Gastrocnemius medialis (tissue), 4 donors: ENCODE measurements around the gene BAZ2B. TPM values are rescaled to one million over a fixed set of nuclear protein-coding genes. Genes with fewer than 3 reads are reported as not detected.

Experiments
- ATAC-seq, 2 donors: fragments of 150-250 bp; one replicate each; pipeline ENCODE4 v1.9.1; 2016
- DNase-seq, 2 donors: peaks; one replicate each; pipeline ENCODE4 v3.0.0-alpha.2; 2019
- H3K27ac ChIP-seq, 4 donors: fragments of 200-600 bp; sonication (generic); 1 replicate in 1 of 4; 2 replicates in 3 of 4; pipeline ENCODE4 v1.5.1; 2016 to 2018; ENCODE audit warnings: mild to moderate bottlenecking in 2 of 4, moderate library complexity in 1 of 4
- H3K27me3 ChIP-seq, 3 donors: fragments of 200-600 bp; sonication (generic) in 2 of 3; 1 replicate in 1 of 3; 2 replicates in 2 of 3; pipeline versions ENCODE4 v1.5.1 to v1.6.0; 2016 to 2019; ENCODE audit warnings: mild to moderate bottlenecking in 1 of 3, moderate library complexity in 1 of 3
- H3K36me3 ChIP-seq, 2 donors: fragments of 200-600 bp; sonication (generic) in 1 of 2; one replicate each; pipeline ENCODE4 v1.5.1; 2017 to 2018
- H3K4me1 ChIP-seq, 2 donors: fragments of 200-600 bp; sonication (generic) in 1 of 2; one replicate each; pipeline ENCODE4 v1.5.1; 2016 to 2017; ENCODE audit warnings: mild to moderate bottlenecking in 2 of 2
- H3K4me3 ChIP-seq, 4 donors: fragments of 200-600 bp; sonication (generic) in 3 of 4; 1 replicate in 1 of 4; 2 replicates in 3 of 4; pipeline ENCODE4 v1.5.1; 2016 to 2019; ENCODE audit warnings: mild to moderate bottlenecking in 2 of 4
- H3K9me3 ChIP-seq, 3 donors: fragments of 200-600 bp; sonication (generic) in 2 of 3; 1 replicate in 1 of 3; 2 replicates in 2 of 3; pipeline ENCODE4 v1.5.1; 2016 to 2019
- POLR2A ChIP-seq, 2 donors: fragments of 450-650 bp; IDR thresholded peaks; one replicate each; pipeline ENCODE4 v1.6.1; 2017; ENCODE audit warnings: antibody characterized with exemption in 2 of 2, mild to moderate bottlenecking in 2 of 2, moderate library complexity in 2 of 2
- in situ Hi-C, 4 donors: fragments of 200-750 bp; cut with MboI; loops; one replicate each; pipeline versions ENCODE4 v1.15.0 to v1.8.0; 2017; ENCODE audit warnings: low sequenced_read_pairs in 4 of 4
- intact Hi-C: fragments of 100-400 bp; cut with DNase I; formaldehyde crosslinking; loops from one replicate; pipeline ENCODE4 v1.15.1; 2023; ENCODE audit warnings: low total_unique reads
- total RNA-seq, 4 donors: library from RNA; depleted of rRNA; stranded (reverse); fragments of >200 nt; gene quantifications; one replicate each; pipeline versions ENCODE4 v1.1.0 to v1.2.3, GENCODE V29; 2016
- TF ChIP-seq, protein P1 (sequence below), 5 experiments: fragments of 450-650 bp in 3 of 5; fragments of 200-600 bp in 2 of 5; sonication (generic) in 2 of 5; IDR thresholded peaks in 4 of 5; conservative IDR thresholded peaks in 1 of 5; 1 replicate in 4 of 5; 2 replicates in 1 of 5; pipeline ENCODE4 v1.5.1; 2016 to 2019; ENCODE audit warnings: antibody characterized with exemption in 5 of 5, mild to moderate bottlenecking in 3 of 5, moderate library complexity in 3 of 5

BAZ2B gene
- total RNA-seq, 4 donors from 2014 or later: 27.6 to 57.2 (median 52.3) TPM

DNA sequence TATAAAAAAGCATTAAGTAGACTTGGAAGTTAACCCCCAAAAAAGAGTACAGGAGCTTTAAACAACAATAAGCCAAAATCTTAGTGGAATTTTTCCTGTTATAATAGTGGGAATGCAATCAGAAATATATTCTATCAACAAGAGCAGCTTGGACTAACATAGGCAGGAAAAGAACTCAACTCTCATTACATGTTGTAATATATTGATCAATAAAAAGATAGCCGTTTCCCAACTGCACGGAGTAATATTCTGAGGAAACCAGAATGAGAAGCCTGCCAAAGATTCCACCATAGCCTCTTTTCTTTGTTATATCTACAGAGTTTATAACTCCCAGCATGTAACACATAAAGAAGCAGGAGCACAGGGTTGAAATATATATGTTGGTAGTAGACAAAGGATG lies 37.6 kb upstream of the BAZ2B start:
- H3K36me3 ChIP-seq: no peaks in the 10 kb centered on the region
- DNase-seq: no peak
- intact Hi-C loops: no loop called here
- in situ Hi-C loops: no loop called here
- H3K9me3 ChIP-seq: no peaks in the 10 kb centered on the region
- no peak overlapping the region for H3K4me3 ChIP-seq
- no peak for ATAC-seq
- H3K27ac ChIP-seq: no peak overlapping the region
- H3K27me3 ChIP-seq: no peaks in the 10 kb centered on the region
- no peaks in the 10 kb centered on the region for H3K4me1 ChIP-seq
- TF ChIP-seq, protein P1, sequence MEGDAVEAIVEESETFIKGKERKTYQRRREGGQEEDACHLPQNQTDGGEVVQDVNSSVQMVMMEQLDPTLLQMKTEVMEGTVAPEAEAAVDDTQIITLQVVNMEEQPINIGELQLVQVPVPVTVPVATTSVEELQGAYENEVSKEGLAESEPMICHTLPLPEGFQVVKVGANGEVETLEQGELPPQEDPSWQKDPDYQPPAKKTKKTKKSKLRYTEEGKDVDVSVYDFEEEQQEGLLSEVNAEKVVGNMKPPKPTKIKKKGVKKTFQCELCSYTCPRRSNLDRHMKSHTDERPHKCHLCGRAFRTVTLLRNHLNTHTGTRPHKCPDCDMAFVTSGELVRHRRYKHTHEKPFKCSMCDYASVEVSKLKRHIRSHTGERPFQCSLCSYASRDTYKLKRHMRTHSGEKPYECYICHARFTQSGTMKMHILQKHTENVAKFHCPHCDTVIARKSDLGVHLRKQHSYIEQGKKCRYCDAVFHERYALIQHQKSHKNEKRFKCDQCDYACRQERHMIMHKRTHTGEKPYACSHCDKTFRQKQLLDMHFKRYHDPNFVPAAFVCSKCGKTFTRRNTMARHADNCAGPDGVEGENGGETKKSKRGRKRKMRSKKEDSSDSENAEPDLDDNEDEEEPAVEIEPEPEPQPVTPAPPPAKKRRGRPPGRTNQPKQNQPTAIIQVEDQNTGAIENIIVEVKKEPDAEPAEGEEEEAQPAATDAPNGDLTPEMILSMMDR (IDR thresholded peaks at IDR 0.05 in 4 of 5, conservative IDR thresholded peaks at IDR 0.05 in 1 of 5): no peak
- no peak for TF ChIP-seq POLR2A (IDR thresholded peaks at IDR 0.05)

DNA sequence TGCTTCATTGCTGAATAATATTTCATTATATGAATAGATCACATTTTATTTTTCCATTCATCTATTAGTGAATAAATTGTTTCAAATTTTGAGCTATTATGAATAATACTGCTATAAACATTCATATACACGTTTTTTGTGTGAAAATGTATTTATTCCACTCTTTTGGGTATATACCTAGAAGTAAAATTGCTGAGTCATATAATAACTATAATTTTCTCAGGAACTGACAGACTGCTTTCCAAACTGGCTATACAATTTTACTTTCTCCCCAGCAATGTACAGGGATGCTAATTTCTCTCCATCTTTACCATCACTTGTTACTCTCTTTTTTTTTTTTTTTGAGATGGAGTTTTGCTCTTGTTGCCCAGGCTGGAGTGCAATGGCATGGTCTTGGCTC lies 35.5 kb upstream of the BAZ2B start:
- Histone ChIP-seq H3K4me1 (no peaks in the 10 kb centered on the region), H3K4me3 (no peak overlapping the region), H3K27me3 (no peaks in the 10 kb centered on the region), H3K36me3 (no peaks in the 10 kb centered on the region), H3K27ac (no peak overlapping the region), H3K9me3 (no peaks in the 10 kb centered on the region)
- no peak for ATAC-seq
- TF ChIP-seq POLR2A (IDR thresholded peaks at IDR 0.05): no peak
- TF ChIP-seq, protein P1 (IDR thresholded peaks at IDR 0.05 in 4 of 5, conservative IDR thresholded peaks at IDR 0.05 in 1 of 5): no peak
- intact Hi-C loops: no loop called here
- in situ Hi-C loops: no loop called here
- DNase-seq: no peak

DNA sequence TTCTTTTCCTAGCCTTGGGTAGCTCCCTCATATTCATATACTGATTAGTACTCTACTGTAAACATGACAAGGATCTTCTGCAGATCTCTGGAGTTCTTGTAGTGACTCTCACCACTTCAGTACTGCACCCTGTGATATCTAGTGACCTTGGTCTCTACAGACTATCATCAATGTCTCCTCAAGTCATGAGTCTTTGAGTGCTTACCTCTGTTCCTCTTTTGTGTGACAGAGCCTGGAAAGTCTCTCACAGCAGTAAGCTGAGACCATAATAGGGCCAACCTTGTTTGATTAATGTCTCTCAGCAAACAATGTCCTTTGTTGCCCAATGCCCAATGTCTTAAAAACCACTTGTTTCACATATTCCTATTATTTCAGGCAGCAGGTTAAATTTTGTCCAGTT lies 34.2 kb upstream of the BAZ2B start:
- TF ChIP-seq, protein P1 (IDR thresholded peaks at IDR 0.05 in 4 of 5, conservative IDR thresholded peaks at IDR 0.05 in 1 of 5): no peak
- no peak for TF ChIP-seq POLR2A (IDR thresholded peaks at IDR 0.05)
- in situ Hi-C loops (no loop called here), intact Hi-C loops (no loop called here)
- H3K27me3 ChIP-seq: no peaks in the 10 kb centered on the region
- H3K9me3 ChIP-seq: no peaks in the 10 kb centered on the region
- H3K4me3 ChIP-seq: no peak overlapping the region
- no peak overlapping the region for H3K27ac ChIP-seq
- DNase-seq (no peak), ATAC-seq (no peak)
- no peaks in the 10 kb centered on the region for H3K36me3 ChIP-seq
- no peaks in the 10 kb centered on the region for H3K4me1 ChIP-seq

DNA sequence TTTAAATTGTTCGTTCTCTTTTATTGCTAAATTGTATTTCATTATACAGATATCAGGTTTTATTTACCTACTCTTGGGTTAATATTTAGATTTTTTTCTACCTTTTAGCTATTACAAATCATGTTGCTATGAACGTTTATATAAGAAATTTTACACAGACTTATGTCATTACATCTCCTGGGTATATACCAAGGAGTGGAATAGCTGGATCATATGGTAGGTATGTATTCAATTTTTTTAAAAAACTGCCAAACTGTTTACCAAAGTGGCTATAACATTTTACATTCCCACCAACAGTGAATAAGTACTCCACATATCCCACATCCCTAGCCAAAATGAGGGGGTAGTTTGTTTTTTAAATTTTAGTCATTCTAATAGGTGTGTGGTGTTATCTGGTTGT lies 32.3 kb upstream of the BAZ2B start:
- no peaks in the 10 kb centered on the region for H3K4me1 ChIP-seq
- no peak for DNase-seq
- no peak overlapping the region for H3K27ac ChIP-seq
- in situ Hi-C loops (no loop called here), intact Hi-C loops (no loop called here)
- no peaks in the 10 kb centered on the region for H3K9me3 ChIP-seq
- TF ChIP-seq, protein P1 (IDR thresholded peaks at IDR 0.05 in 4 of 5, conservative IDR thresholded peaks at IDR 0.05 in 1 of 5): no peak
- TF ChIP-seq POLR2A (IDR thresholded peaks at IDR 0.05): no peak
- no peaks in the 10 kb centered on the region for H3K36me3 ChIP-seq
- no peaks in the 10 kb centered on the region for H3K27me3 ChIP-seq
- H3K4me3 ChIP-seq: no peak overlapping the region
- ATAC-seq: no peak

DNA sequence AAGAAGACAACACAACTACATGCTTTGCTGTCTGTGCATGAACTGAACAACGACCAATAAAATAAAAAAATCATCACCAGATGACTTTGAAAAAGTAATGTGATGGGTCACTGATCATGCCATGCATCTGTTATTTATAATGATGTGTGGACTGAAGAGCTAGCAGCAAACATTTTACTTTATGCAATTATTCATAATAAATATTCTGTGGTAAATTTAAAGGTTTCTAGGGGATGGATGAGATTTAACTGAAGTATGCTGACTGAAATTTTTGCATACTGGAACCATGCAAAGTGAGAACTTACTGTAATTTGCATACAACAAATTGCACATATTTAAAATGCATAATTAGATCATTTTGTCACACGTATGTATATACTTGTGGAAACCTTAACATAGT lies 31.3 kb upstream of the BAZ2B start:
- in situ Hi-C loops (no loop called here), intact Hi-C loops (no loop called here)
- Histone ChIP-seq H3K9me3 (no peaks in the 10 kb centered on the region), H3K4me3 (no peak overlapping the region), H3K4me1 (no peaks in the 10 kb centered on the region), H3K27ac (no peak overlapping the region), H3K27me3 (no peaks in the 10 kb centered on the region), H3K36me3 (no peaks in the 10 kb centered on the region)
- ATAC-seq: no peak
- TF ChIP-seq, protein P1 (IDR thresholded peaks at IDR 0.05 in 4 of 5, conservative IDR thresholded peaks at IDR 0.05 in 1 of 5): no peak
- no peak for TF ChIP-seq POLR2A (IDR thresholded peaks at IDR 0.05)
- DNase-seq: no peak
